Spleen (tissue), 7 donors: ENCODE measurements around the gene HPS3.

Source experiments
- CTCF ChIP-seq, 11 experiments: fragments of 200-600 bp in 7 of 11; fragments of 450-650 bp in 4 of 11; sonication (generic) in 4 of 11; IDR thresholded peaks in 8 of 11; conservative IDR thresholded peaks in 3 of 11; 1 replicate in 7 of 11; 2 replicates in 4 of 11; pipeline versions ENCODE4 v1.4.0 to v1.8.0; 2016 to 2021; ENCODE audit warnings: antibody characterized with exemption in 11 of 11, inconsistent platforms in 4 of 11, mild to moderate bottlenecking in 1 of 11
- POLR2AphosphoS5 ChIP-seq, 3 donors: sonication (generic); formaldehyde crosslinking; IDR thresholded peaks; one replicate each; pipeline ENCODE4 v1.5.1; 2017; ENCODE audit warnings: antibody characterized with exemption in 3 of 3
- donor health status: DM: no; HTN: no; CAD: no; lungs with moderate emphysema.
- donor health status: DM: no; HTN: no; CAD: no.
- donor health status: DM: no; HTN: no; CAD: no.

DNA sequence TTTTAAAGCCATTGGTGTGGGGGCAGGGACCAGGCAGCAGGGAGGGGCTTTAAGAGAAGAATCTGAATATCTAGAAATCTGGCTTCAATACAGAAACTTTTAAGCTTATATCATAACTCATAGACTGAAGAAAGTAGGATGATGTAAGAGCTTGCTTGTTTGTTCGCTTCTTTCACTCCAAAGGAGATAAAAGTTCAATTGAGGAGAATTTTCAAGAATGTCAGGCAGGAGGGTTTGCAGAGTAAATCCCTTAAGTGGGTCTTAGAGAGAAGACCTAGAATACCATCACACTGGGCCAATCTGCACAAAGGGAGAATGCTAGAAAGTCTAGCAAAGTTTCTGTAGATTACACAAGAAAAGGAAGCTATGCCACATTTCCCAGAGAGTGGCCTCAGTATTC lies 39.0 kb upstream of the HPS3 start:
- TF ChIP-seq POLR2AphosphoS5 (IDR thresholded peaks at IDR 0.05) (no peak), CTCF (IDR thresholded peaks at IDR 0.05 in 8 of 11, conservative IDR thresholded peaks at IDR 0.05 in 3 of 11) (no peak)
